ENCODE data around the gene AHI1. TPM values are rescaled to one million over a fixed set of nuclear protein-coding genes. Genes with fewer than 3 reads are reported as not detected.
A peak's percentile ranks its signal among the peaks of the same experiment; 100 is the strongest.

The AHI1 gene
- total RNA-seq, 4 donors from 2014 or later, result 30.8 to 57.6 (median 38.0) TPM

- 53 to 60% methylated on average over 2 of the region's 2 CpGs for WGBS, 2 donors
These were observed 23.2 kb upstream of the AHI1 start for GRCh38 chr6:135520781-135521180.

GRCh38 chr6:135519348-135519747 lies 21.8 kb upstream of the AHI1 start:
- H3K27ac ChIP-seq, result no peak overlapping the region
- no peak overlapping the region for H3K4me3 ChIP-seq
- peaks cover 0 to 12% (median 0%) of the 10 kb centered on the region in 3 donors for H3K36me3 ChIP-seq
- peaks cover 0 to 3% (median 0%) of the 10 kb centered on the region in 4 donors for H3K9me3 ChIP-seq
- no peak for DNase-seq (ENCODE audit: low spot score in 2 of 2)
- TF ChIP-seq POLR2A (IDR thresholded peaks at IDR 0.05), result no peak
- no peaks in the 10 kb centered on the region for H3K4me1 ChIP-seq
- H3K27me3 ChIP-seq, result no peaks in the 10 kb centered on the region

More at GRCh38 chr6:135520781-135521180, 23.2 kb upstream of the AHI1 start:
- Histone ChIP-seq H3K27me3 (no peaks in the 10 kb centered on the region), H3K27ac (no peak overlapping the region), H3K4me3 (no peak overlapping the region), H3K4me1 (no peaks in the 10 kb centered on the region), H3K9me3 (peaks cover 0 to 3% (median 0%) of the 10 kb centered on the region in 4 donors), H3K36me3 (peaks cover 0 to 12% (median 0%) of the 10 kb centered on the region in 3 donors)
- DNase-seq (ENCODE audit: low spot score in 2 of 2), result no peak
- TF ChIP-seq POLR2A (IDR thresholded peaks at IDR 0.05) (no peak), EP300 (IDR thresholded peaks at IDR 0.05) (no peak), CTCF (IDR thresholded peaks at IDR 0.05) (no peak)

GRCh38 chr6:135517527-135517926 lies 20.0 kb upstream of the AHI1 start:
- no peak for DNase-seq (ENCODE audit: low spot score in 2 of 2)
- Histone ChIP-seq H3K9me3 (peaks cover 0 to 3% (median 0%) of the 10 kb centered on the region in 4 donors), H3K27me3 (no peaks in the 10 kb centered on the region), H3K36me3 (peaks cover 0 to 12% (median 0%) of the 10 kb centered on the region in 3 donors), H3K4me1 (no peaks in the 10 kb centered on the region), H3K4me3 (no peak overlapping the region), H3K27ac (no peak overlapping the region)
- 98% methylated on average over 2 of the region's 2 CpGs for WGBS, 2 donors
- TF ChIP-seq POLR2A (IDR thresholded peaks at IDR 0.05) (no peak), CTCF (IDR thresholded peaks at IDR 0.05) (no peak)

GRCh38 chr6:135514706-135515105 lies 17.2 kb upstream of the AHI1 start:
- Histone ChIP-seq H3K36me3 (peaks cover 0 to 12% (median 0%) of the 10 kb centered on the region in 3 donors), H3K27ac (no peak overlapping the region), H3K4me3 (no peak overlapping the region), H3K27me3 (no peaks in the 10 kb centered on the region), H3K9me3 (peaks cover 0 to 3% (median 0%) of the 10 kb centered on the region in 4 donors), H3K4me1 (no peaks in the 10 kb centered on the region)
- 69 to 71% methylated on average over 3 of the region's 3 CpGs for WGBS, 2 donors
- TF ChIP-seq EP300 (IDR thresholded peaks at IDR 0.05), result no peak
- TF ChIP-seq POLR2A (IDR thresholded peaks at IDR 0.05), result no peak
- TF ChIP-seq CTCF (IDR thresholded peaks at IDR 0.05), result no peak
- no peak for DNase-seq (ENCODE audit: low spot score in 2 of 2)

GRCh38 chr6:135506270-135506997 lies 8.9 kb upstream of the AHI1 start:
- Histone ChIP-seq H3K27me3 (no peaks in the 10 kb centered on the region), H3K36me3 (no peaks in the 10 kb centered on the region), H3K4me1 (peaks cover 0 to 6% (median 0%) of the 10 kb centered on the region in 4 donors), H3K27ac (no peak overlapping the region), H3K9me3 (no peaks in the 10 kb centered on the region), H3K4me3 (no peak overlapping the region)
- WGBS, 2 donors, result 62 to 68% methylated on average over 4 of the region's 4 CpGs
- DNase-seq (ENCODE audit: low spot score in 2 of 2), result no peak
- TF ChIP-seq EP300 (IDR thresholded peaks at IDR 0.05) (no peak), CTCF (IDR thresholded peaks at IDR 0.05) (peak in 4 of 5 experiments; percentile 30 to 55 (median 40))

All from tibial nerve (tissue), 4 donors.